PC-3 (cell line): ENCODE results near the gene TMEM106C. TPM values are rescaled to one million over a fixed set of nuclear protein-coding genes. Genes with fewer than 3 reads are reported as not detected.

Source experiments
- ATAC-seq: fragments of 200-7000 bp; cut with Tn5 transposase; 2 replicates; pipeline ENCODE4 v1.9.1; 2020; ENCODE audit warnings: mild to moderate bottlenecking, moderate library complexity
- BruUV-seq: library from RNA; stranded (reverse); fragments of 400-500 nt; replicated peaks from 2 replicates; lab custom pipeline; 2021; lab: Mats Ljungman, UMichigan
- CTCF ChIA-PET: fragments of 300-600 bp; sonication (Branson Sonifier 250); formaldehyde crosslinking; loops from one replicate; lab custom pipeline; 2022; ENCODE audit warnings: antibody characterized with exemption; lab: Charles Lee
- POLR2A ChIA-PET: fragments of 300-600 bp; sonication (Branson Sonifier 250); formaldehyde crosslinking; loops from one replicate; lab custom pipeline; 2022; ENCODE audit warnings: antibody characterized with exemption; ENCODE audit not compliant: unreplicated experiment; lab: Charles Lee
- DNase-seq: peaks from one replicate; pipeline ENCODE4 v3.0.0-alpha.2; 2015
- H2AFZ ChIP-seq: fragments of 300-600 bp; sonication (generic); 2 replicates; pipeline ENCODE4 v1.6.0; 2016; ENCODE audit warnings: antibody characterized with exemption, low read length
- H3F3A ChIP-seq: fragments of 300-600 bp; sonication (generic); one replicate; pipeline ENCODE4 v1.6.0; 2017; ENCODE audit warnings: antibody characterized with exemption, low read length, control low read depth, mild to moderate bottlenecking; ENCODE audit not compliant: unreplicated experiment
- H3K27ac ChIP-seq: fragments of 300-600 bp; sonication (generic); 2 replicates; pipeline ENCODE4 v1.5.1; 2016; ENCODE audit warnings: mild to moderate bottlenecking, low read length
- H3K27me3 ChIP-seq: fragments of 300-600 bp; sonication (generic); 2 replicates; pipeline ENCODE4 v1.6.1; 2016; ENCODE audit warnings: low read length, mixed read lengths
- H3K36me3 ChIP-seq: fragments of 300-600 bp; sonication (generic); 2 replicates; pipeline ENCODE4 v1.6.1; 2016; ENCODE audit warnings: low read depth, mixed run types, low read length, mixed read lengths
- H3K4me1 ChIP-seq: fragments of 300-600 bp; sonication (generic); 2 replicates; pipeline ENCODE4 v1.5.1; 2016; ENCODE audit warnings: low read length; ENCODE audit not compliant: insufficient read depth
- H3K4me2 ChIP-seq: fragments of 300-600 bp; sonication (generic); 2 replicates; pipeline ENCODE4 v1.6.0; 2016; ENCODE audit warnings: low read length
- H3K4me3 ChIP-seq: fragments of 300-600 bp; sonication (generic); 2 replicates; pipeline ENCODE4 v1.5.1; 2016; ENCODE audit warnings: mild to moderate bottlenecking, low read length, mixed read lengths
- H3K79me2 ChIP-seq: fragments of 300-600 bp; sonication (generic); 2 replicates; pipeline ENCODE4 v1.6.1; 2017; ENCODE audit warnings: low read length, mixed read lengths
- H3K9ac ChIP-seq: fragments of 300-600 bp; sonication (generic); 2 replicates; pipeline ENCODE4 v1.6.0; 2016; ENCODE audit warnings: mild to moderate bottlenecking, low read length
- H3K9me2 ChIP-seq: fragments of 300-600 bp; sonication (generic); replicated peaks from 2 replicates; pipeline ENCODE4 v1.6.1; 2016; ENCODE audit warnings: mixed run types, low read length, mixed read lengths
- H3K9me3 ChIP-seq: fragments of 300-600 bp; sonication (generic); 2 replicates; pipeline ENCODE4 v1.6.1; 2016; ENCODE audit warnings: low read length, mixed read lengths
- H4K20me1 ChIP-seq: fragments of 300-600 bp; sonication (generic); 2 replicates; pipeline ENCODE4 v1.6.1; 2016; ENCODE audit warnings: low read length, mixed read lengths
- CTCF ChIP-seq: fragments of 300-600 bp; sonication (generic); conservative IDR thresholded peaks from 2 replicates; pipeline ENCODE4 v1.5.1; 2017; ENCODE audit warnings: antibody characterized with exemption, low read depth, mild to moderate bottlenecking, low read length
- EZH2 ChIP-seq: fragments of 300-600 bp; sonication (generic); IDR thresholded peaks from one replicate; pipeline ENCODE4 v1.6.1; 2017; ENCODE audit warnings: antibody characterized with exemption, mild to moderate bottlenecking, low read length; ENCODE audit not compliant: unreplicated experiment
- EZH2phosphoT487 ChIP-seq: fragments of 300-600 bp; sonication (generic); IDR thresholded peaks from 2 replicates; pipeline ENCODE4 v1.6.1; 2018; ENCODE audit warnings: mild to moderate bottlenecking, antibody characterized with exemption, low read length, borderline replicate concordance
- intact Hi-C: fragments of 100-400 bp; cut with micrococcal nuclease; formaldehyde crosslinking; loops from 2 replicates; pipeline ENCODE4 v1.9.0; 2023
- total RNA-seq: library from RNA; depleted of rRNA; stranded (reverse); fragments of >200 nt; gene quantifications from 2 replicates; pipeline ENCODE4 v1.2.3, GENCODE V29; 2014

The TMEM106C gene
- total RNA-seq, 1 experiment from 2014 or later = 166 TPM

- H4K20me1 ChIP-seq = no peaks in the 10 kb centered on the region
- H3F3A ChIP-seq = no peaks in the 10 kb centered on the region
- H2AFZ ChIP-seq = no peak overlapping the region
- H3K9ac ChIP-seq = no peak overlapping the region
- no peaks in the 10 kb centered on the region for H3K36me3 ChIP-seq
- ChIA-PET POLR2A (no interaction called here), CTCF (no interaction called here)
- ATAC-seq = no peak
- BruUV-seq = no TSS peak
- H3K27ac ChIP-seq = no peak overlapping the region
- H3K9me3 ChIP-seq = no peaks in the 10 kb centered on the region
- H3K4me1 ChIP-seq = no peaks in the 10 kb centered on the region
- TF ChIP-seq EZH2phosphoT487 = no peak
- no peak for TF ChIP-seq CTCF
- no peak for TF ChIP-seq EZH2
- peaks cover 62% of the 10 kb centered on the region for H3K27me3 ChIP-seq
- no peaks in the 10 kb centered on the region for H3K79me2 ChIP-seq
- H3K4me3 ChIP-seq = no peak overlapping the region
- DNase-seq = no peak
- intact Hi-C loops = no loop called here
- H3K4me2 ChIP-seq = no peak overlapping the region
- H3K9me2 ChIP-seq = no peaks in the 10 kb centered on the region
Observed at GRCh38 chr12:47921907-47922306, 41.5 kb upstream of the TMEM106C start.

GRCh38 chr12:47927346-47927745 lies 36.0 kb upstream of the TMEM106C start:
- Histone ChIP-seq H2AFZ (no peak overlapping the region), H3K9me3 (no peaks in the 10 kb centered on the region), H3K9ac (no peak overlapping the region), H3K36me3 (no peaks in the 10 kb centered on the region), H3K27me3 (peaks cover 83% of the 10 kb centered on the region), H3K4me3 (no peak overlapping the region), H3K4me1 (no peaks in the 10 kb centered on the region), H3K9me2 (no peaks in the 10 kb centered on the region), H3K27ac (no peak overlapping the region), H3K79me2 (no peaks in the 10 kb centered on the region), H3K4me2 (no peak overlapping the region), H4K20me1 (no peaks in the 10 kb centered on the region), H3F3A (no peaks in the 10 kb centered on the region)
- no peak for DNase-seq
- no TSS peak for BruUV-seq
- TF ChIP-seq EZH2 = no peak
- TF ChIP-seq CTCF = no peak
- no peak for TF ChIP-seq EZH2phosphoT487
- ChIA-PET CTCF (no interaction called here), POLR2A (no interaction called here)
- no peak for ATAC-seq
- intact Hi-C loops = no loop called here

- no peak for TF ChIP-seq EZH2phosphoT487
- TF ChIP-seq CTCF = no peak
- TF ChIP-seq EZH2 = no peak
- peaks cover 57% of the 10 kb centered on the region for H3K27me3 ChIP-seq
- no peak overlapping the region for H3K4me3 ChIP-seq
- ATAC-seq = no peak
- no TSS peak for BruUV-seq
- no peaks in the 10 kb centered on the region for H3K9me2 ChIP-seq
- H3K27ac ChIP-seq = no peak overlapping the region
- H2AFZ ChIP-seq = no peak overlapping the region
- no peak for DNase-seq
- POLR2A ChIA-PET = no interaction called here
- no peaks in the 10 kb centered on the region for H3K79me2 ChIP-seq
- no peak overlapping the region for H3K9ac ChIP-seq
- H3F3A ChIP-seq = no peaks in the 10 kb centered on the region
- CTCF ChIA-PET = no interaction called here
- no peaks in the 10 kb centered on the region for H3K36me3 ChIP-seq
- H3K9me3 ChIP-seq = no peaks in the 10 kb centered on the region
- H3K4me1 ChIP-seq = no peaks in the 10 kb centered on the region
- no peak overlapping the region for H3K4me2 ChIP-seq
- no peaks in the 10 kb centered on the region for H4K20me1 ChIP-seq
- intact Hi-C loops = no loop called here
Observed at GRCh38 chr12:47930634-47931033, 32.8 kb upstream of the TMEM106C start.
